Measurements from ENCODE around the gene TIGD6.

DNA sequence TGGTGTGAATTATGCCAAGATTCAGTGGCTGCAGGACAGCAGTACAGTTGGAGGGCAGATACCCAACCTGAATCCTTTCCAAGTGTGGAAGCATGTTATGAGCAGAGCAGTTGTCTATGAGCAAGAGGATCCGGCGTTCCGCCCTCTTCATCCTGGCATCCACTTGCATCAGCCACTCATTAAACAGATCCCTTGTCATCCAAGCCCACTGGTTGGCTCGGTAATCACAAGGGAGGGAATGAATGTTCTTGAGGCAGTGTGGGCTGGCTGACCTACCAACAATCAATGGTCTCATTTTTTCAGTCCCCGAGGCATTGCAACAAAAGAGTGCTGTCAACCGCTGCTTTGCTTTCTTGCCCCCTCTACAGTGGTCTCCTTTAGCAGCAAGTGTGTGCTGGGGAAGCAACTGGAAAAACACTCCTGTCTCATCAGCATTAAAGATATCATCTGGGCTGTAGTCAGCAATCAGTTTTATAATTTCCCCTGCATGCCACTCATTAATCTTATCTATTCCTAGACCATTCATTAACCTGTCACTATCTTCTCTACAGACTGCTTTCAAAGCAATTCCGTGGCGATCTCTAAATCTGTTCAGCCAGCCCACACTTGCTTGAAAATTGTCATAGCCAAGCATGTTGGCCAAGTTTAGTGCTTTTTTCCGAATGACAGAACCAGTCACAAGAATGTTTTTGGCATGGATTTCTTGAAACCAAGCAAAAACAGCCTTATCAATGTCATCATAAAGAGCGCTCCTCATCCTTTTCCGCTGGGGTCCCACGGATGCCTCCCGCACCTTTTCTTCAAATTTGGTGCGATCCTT, 4.9 kb downstream of the TIGD6 start:
- TF ChIP-seq, protein P1, sequence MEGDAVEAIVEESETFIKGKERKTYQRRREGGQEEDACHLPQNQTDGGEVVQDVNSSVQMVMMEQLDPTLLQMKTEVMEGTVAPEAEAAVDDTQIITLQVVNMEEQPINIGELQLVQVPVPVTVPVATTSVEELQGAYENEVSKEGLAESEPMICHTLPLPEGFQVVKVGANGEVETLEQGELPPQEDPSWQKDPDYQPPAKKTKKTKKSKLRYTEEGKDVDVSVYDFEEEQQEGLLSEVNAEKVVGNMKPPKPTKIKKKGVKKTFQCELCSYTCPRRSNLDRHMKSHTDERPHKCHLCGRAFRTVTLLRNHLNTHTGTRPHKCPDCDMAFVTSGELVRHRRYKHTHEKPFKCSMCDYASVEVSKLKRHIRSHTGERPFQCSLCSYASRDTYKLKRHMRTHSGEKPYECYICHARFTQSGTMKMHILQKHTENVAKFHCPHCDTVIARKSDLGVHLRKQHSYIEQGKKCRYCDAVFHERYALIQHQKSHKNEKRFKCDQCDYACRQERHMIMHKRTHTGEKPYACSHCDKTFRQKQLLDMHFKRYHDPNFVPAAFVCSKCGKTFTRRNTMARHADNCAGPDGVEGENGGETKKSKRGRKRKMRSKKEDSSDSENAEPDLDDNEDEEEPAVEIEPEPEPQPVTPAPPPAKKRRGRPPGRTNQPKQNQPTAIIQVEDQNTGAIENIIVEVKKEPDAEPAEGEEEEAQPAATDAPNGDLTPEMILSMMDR (IDR thresholded peaks at IDR 0.05 in 4 of 5, conservative IDR thresholded peaks at IDR 0.05 in 1 of 5) = no peak
- TF ChIP-seq POLR2A (IDR thresholded peaks at IDR 0.05) = no peak
